ENCODE measurements around the gene ATE1. TPM values are rescaled to one million over a fixed set of nuclear protein-coding genes. Genes with fewer than 3 reads are reported as not detected.

The ATE1 gene
- total and polyA plus RNA-seq, 4 experiments from 2014 or later = 24.5 to 36.6 (median 25.6) TPM

GRCh38 chr10:121787169-121787568, 140.7 kb downstream of the ATE1 start:
- H3K9me3 ChIP-seq (ENCODE audit: control insufficient read depth in 1 of 2, low read length in 2 of 2) = no peaks in the 10 kb centered on the region
- no peaks in the 10 kb centered on the region for H3K9me3 Mint-ChIP-seq
- H3K27ac ChIP-seq (ENCODE audit: low read depth, low read length) = no peak overlapping the region
- no peak for DNase-seq
- H3K4me3 Mint-ChIP-seq = no peak overlapping the region
- H3K4me3 ChIP-seq (ENCODE audit: low read length in 2 of 2) = no peak overlapping the region
- CTCF ChIA-PET (ENCODE audit: partially characterized antibody) = no interaction called here
- POLR2A ChIA-PET (ENCODE audit: partially characterized antibody) = no interaction called here
- peaks cover 43 to 49% of the 10 kb centered on the region in 2 donors for H3K36me3 Mint-ChIP-seq
- H3K27me3 Mint-ChIP-seq = no peaks in the 10 kb centered on the region
- no peak overlapping the region for H3K27ac Mint-ChIP-seq
- H3K4me1 ChIP-seq (ENCODE audit: insufficient read depth, low read length) = no peaks in the 10 kb centered on the region
- no peaks in the 10 kb centered on the region for H3K27me3 ChIP-seq (ENCODE audit: insufficient read depth, low read length)
- intact Hi-C loops (cut with micrococcal nuclease) = no loop called here
- peaks cover 0 to 4% (median 2%) of the 10 kb centered on the region in 4 donors for H3K4me1 Mint-ChIP-seq
- peaks cover 7% of the 10 kb centered on the region for H3K36me3 ChIP-seq (ENCODE audit: insufficient read depth, low read length)

DNA sequence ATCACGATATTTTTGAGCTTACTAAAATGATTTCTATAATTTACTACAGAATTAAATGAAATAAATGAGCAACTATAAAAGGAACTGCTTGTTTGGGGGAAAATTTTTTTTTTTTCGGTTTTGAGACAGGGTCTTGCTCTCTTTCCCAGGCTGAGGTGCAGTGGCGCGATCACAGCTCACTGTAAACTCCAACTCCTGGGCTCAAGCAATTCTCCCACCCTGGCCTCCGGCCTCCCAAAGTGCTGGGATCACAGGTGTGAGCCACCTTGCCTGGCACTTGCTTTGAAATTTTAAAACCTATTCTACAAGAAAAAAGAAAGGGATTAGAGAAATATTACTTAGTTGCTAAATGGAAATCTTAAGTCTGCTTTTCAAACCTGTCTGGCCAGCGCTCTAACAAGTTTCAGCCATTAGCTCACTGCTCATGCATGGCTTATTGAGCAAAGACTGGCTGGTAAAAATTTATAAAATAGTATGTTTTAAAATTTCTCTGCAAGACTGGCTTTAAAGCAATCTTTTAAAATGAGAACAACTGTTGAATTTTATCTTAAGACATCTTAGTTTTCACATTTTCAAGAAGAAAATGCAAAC, 144.0 kb downstream of the ATE1 start:
- Histone ChIP-seq H3K36me3 (ENCODE audit: insufficient read depth, low read length) (peaks cover 5% of the 10 kb centered on the region), H3K27me3 (ENCODE audit: insufficient read depth, low read length) (no peaks in the 10 kb centered on the region), H3K4me1 (ENCODE audit: insufficient read depth, low read length) (no peaks in the 10 kb centered on the region), H3K9me3 (ENCODE audit: control insufficient read depth in 1 of 2, low read length in 2 of 2) (no peaks in the 10 kb centered on the region), H3K4me3 (ENCODE audit: low read length in 2 of 2) (no peak overlapping the region), H3K27ac (ENCODE audit: low read depth, low read length) (no peak overlapping the region)
- Mint-ChIP-seq H3K4me3 (no peak overlapping the region), H3K27me3 (no peaks in the 10 kb centered on the region), H3K27ac (no peak overlapping the region), H3K4me1 (peaks cover 0 to 4% (median under 1%) of the 10 kb centered on the region in 4 donors), H3K36me3 (peaks cover 27 to 36% of the 10 kb centered on the region in 2 donors), H3K9me3 (no peaks in the 10 kb centered on the region)
- DNase-seq = no peak
- POLR2A ChIA-PET (ENCODE audit: partially characterized antibody) = no interaction called here
- CTCF ChIA-PET (ENCODE audit: partially characterized antibody) = interaction anchor here (0.7 kb wide), 1 partner anchor 41 kb away, joined by 3 read pairs; no protein-coding TSS in a partner anchor
- intact Hi-C loops (cut with micrococcal nuclease) = no loop called here

DNA sequence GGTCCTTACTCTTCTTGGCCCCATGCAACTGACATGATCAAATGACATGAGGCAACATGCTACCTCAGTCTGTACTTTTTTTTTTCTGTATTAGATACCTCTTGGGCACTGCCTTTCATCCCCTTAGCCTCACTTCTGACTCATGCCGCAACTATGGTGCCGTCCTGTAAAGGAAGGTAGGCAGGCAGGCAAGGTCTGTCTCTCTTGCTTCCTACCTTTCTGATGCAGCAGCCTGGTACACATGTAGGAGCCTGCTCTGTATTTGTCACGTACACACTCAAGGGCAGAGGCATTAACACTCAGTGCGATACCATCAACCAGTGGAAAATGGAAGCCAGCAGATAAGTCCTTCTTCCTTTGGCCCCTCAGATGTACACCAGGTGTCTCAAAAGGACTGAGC, 146.7 kb downstream of the ATE1 start:
- Histone ChIP-seq H3K4me3 (ENCODE audit: low read length in 2 of 2) (no peak overlapping the region), H3K4me1 (ENCODE audit: insufficient read depth, low read length) (no peaks in the 10 kb centered on the region), H3K27me3 (ENCODE audit: insufficient read depth, low read length) (no peaks in the 10 kb centered on the region), H3K36me3 (ENCODE audit: insufficient read depth, low read length) (no peaks in the 10 kb centered on the region), H3K27ac (ENCODE audit: low read depth, low read length) (no peak overlapping the region), H3K9me3 (ENCODE audit: control insufficient read depth in 1 of 2, low read length in 2 of 2) (no peaks in the 10 kb centered on the region)
- Mint-ChIP-seq H3K27ac (no peak overlapping the region), H3K4me1 (peaks cover 0 to 1% (median 0%) of the 10 kb centered on the region in 4 donors), H3K4me3 (no peak overlapping the region), H3K36me3 (peaks cover 20% of the 10 kb centered on the region in 2 donors), H3K27me3 (no peaks in the 10 kb centered on the region), H3K9me3 (no peaks in the 10 kb centered on the region)
- no peak for DNase-seq
- intact Hi-C loops (cut with micrococcal nuclease) = no loop called here
- ChIA-PET CTCF (ENCODE audit: partially characterized antibody) (no interaction called here), POLR2A (ENCODE audit: partially characterized antibody) (no interaction called here)

GRCh38 chr10:121774813-121775212, 153.0 kb downstream of the ATE1 start:
- Mint-ChIP-seq H3K36me3 (peaks cover 17 to 18% of the 10 kb centered on the region in 2 donors), H3K9me3 (peaks cover 0 to 5% (median 0%) of the 10 kb centered on the region in 8 donors), H3K4me3 (no peak overlapping the region), H3K27ac (no peak overlapping the region), H3K27me3 (no peaks in the 10 kb centered on the region), H3K4me1 (no peaks in the 10 kb centered on the region)
- Histone ChIP-seq H3K27me3 (ENCODE audit: insufficient read depth, low read length) (no peaks in the 10 kb centered on the region), H3K4me3 (ENCODE audit: low read length in 2 of 2) (no peak overlapping the region), H3K36me3 (ENCODE audit: insufficient read depth, low read length) (no peaks in the 10 kb centered on the region), H3K4me1 (ENCODE audit: insufficient read depth, low read length) (no peaks in the 10 kb centered on the region), H3K27ac (ENCODE audit: low read depth, low read length) (no peak overlapping the region), H3K9me3 (ENCODE audit: control insufficient read depth in 1 of 2, low read length in 2 of 2) (no peaks in the 10 kb centered on the region)
- no peak for DNase-seq
- intact Hi-C loops (cut with micrococcal nuclease) = no loop called here
- ChIA-PET CTCF (ENCODE audit: partially characterized antibody) (no interaction called here), POLR2A (ENCODE audit: partially characterized antibody) (no interaction called here)

DNA sequence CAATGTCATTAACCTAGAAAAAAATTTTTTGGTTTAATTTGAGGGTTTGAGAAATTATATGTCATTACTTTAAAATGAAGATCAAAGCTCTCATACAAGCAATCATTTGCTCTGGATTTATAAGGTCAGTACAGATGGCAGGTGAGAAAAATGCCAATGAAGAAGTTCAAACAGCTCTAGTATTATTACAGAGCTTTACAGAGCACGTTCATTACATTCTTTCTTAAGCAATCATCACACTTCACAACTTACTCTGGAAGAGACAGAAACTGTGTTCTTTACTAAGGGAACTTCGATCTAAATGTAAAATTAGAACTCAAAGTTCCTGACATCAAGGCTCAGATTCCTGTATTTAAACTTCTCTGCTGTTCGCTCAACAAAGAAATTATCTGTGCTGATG, 153.4 kb downstream of the ATE1 start:
- Histone ChIP-seq H3K9me3 (ENCODE audit: control insufficient read depth in 1 of 2, low read length in 2 of 2) (no peaks in the 10 kb centered on the region), H3K36me3 (ENCODE audit: insufficient read depth, low read length) (no peaks in the 10 kb centered on the region), H3K4me3 (ENCODE audit: low read length in 2 of 2) (no peak overlapping the region), H3K27me3 (ENCODE audit: insufficient read depth, low read length) (no peaks in the 10 kb centered on the region), H3K4me1 (ENCODE audit: insufficient read depth, low read length) (no peaks in the 10 kb centered on the region), H3K27ac (ENCODE audit: low read depth, low read length) (no peak overlapping the region)
- Mint-ChIP-seq H3K4me3 (no peak overlapping the region), H3K27me3 (no peaks in the 10 kb centered on the region), H3K36me3 (peaks cover 20% of the 10 kb centered on the region in 2 donors), H3K9me3 (peaks cover 0 to 5% (median under 1%) of the 10 kb centered on the region in 8 donors), H3K4me1 (no peaks in the 10 kb centered on the region), H3K27ac (no peak overlapping the region)
- DNase-seq = no peak
- ChIA-PET CTCF (ENCODE audit: partially characterized antibody) (no interaction called here), POLR2A (ENCODE audit: partially characterized antibody) (no interaction called here)
- intact Hi-C loops (cut with micrococcal nuclease) = no loop called here

- no peak overlapping the region for H3K4me3 ChIP-seq (ENCODE audit: low read length in 2 of 2)
- intact Hi-C loops (cut with micrococcal nuclease) = no loop called here
- ChIA-PET CTCF (ENCODE audit: partially characterized antibody) (no interaction called here), POLR2A (ENCODE audit: partially characterized antibody) (no interaction called here)
- H3K27me3 ChIP-seq (ENCODE audit: insufficient read depth, low read length) = no peaks in the 10 kb centered on the region
- Mint-ChIP-seq H3K27ac (no peak overlapping the region), H3K9me3 (peaks cover 0 to 9% (median 3%) of the 10 kb centered on the region in 8 donors), H3K4me3 (peak overlapping the region in 1 of 8 donors; percentile 29), H3K36me3 (peaks cover 31 to 34% of the 10 kb centered on the region in 2 donors), H3K4me1 (no peaks in the 10 kb centered on the region), H3K27me3 (no peaks in the 10 kb centered on the region)
- no peaks in the 10 kb centered on the region for H3K36me3 ChIP-seq (ENCODE audit: insufficient read depth, low read length)
- H3K27ac ChIP-seq (ENCODE audit: low read depth, low read length) = no peak overlapping the region
- H3K9me3 ChIP-seq (ENCODE audit: control insufficient read depth in 1 of 2, low read length in 2 of 2) = no peaks in the 10 kb centered on the region
- DNase-seq = no peak
- no peaks in the 10 kb centered on the region for H3K4me1 ChIP-seq (ENCODE audit: insufficient read depth, low read length)
Observed at GRCh38 chr10:121772884-121773283, 154.9 kb downstream of the ATE1 start.

DNA sequence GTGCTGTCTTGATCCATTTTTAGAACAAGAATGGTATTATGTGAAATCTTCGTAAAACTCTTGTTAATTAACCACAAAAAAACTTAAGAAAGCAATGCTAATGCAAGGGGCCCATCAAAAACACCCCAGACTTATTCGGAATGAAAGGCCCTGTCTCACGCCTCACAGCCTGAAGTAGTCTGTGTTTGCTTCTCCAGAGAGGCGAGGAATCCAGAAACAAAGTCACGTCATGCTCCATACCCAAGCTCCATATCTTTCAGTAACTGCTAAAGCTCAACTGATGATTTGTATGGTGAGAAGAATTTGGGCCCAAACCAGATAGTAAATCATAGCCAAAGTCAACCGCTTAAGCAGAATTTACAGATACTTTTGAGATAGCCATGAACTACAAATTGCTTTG, 155.4 kb downstream of the ATE1 start:
- no peak for DNase-seq
- Mint-ChIP-seq H3K4me3 (no peak overlapping the region), H3K27me3 (no peaks in the 10 kb centered on the region), H3K9me3 (peaks cover 3 to 10% (median 7%) of the 10 kb centered on the region in 8 donors), H3K27ac (no peak overlapping the region), H3K36me3 (peaks cover 36 to 39% of the 10 kb centered on the region in 2 donors), H3K4me1 (no peaks in the 10 kb centered on the region)
- Histone ChIP-seq H3K4me1 (ENCODE audit: insufficient read depth, low read length) (no peaks in the 10 kb centered on the region), H3K4me3 (ENCODE audit: low read length in 2 of 2) (no peak overlapping the region), H3K27ac (ENCODE audit: low read depth, low read length) (no peak overlapping the region), H3K36me3 (ENCODE audit: insufficient read depth, low read length) (no peaks in the 10 kb centered on the region), H3K9me3 (ENCODE audit: control insufficient read depth in 1 of 2, low read length in 2 of 2) (no peaks in the 10 kb centered on the region), H3K27me3 (ENCODE audit: insufficient read depth, low read length) (no peaks in the 10 kb centered on the region)
- POLR2A ChIA-PET (ENCODE audit: partially characterized antibody) = no interaction called here
- intact Hi-C loops (cut with micrococcal nuclease) = no loop called here
- CTCF ChIA-PET (ENCODE audit: partially characterized antibody) = no interaction called here

- Histone ChIP-seq H3K27ac (ENCODE audit: low read depth, low read length) (no peak overlapping the region), H3K4me3 (ENCODE audit: low read length in 2 of 2) (no peak overlapping the region), H3K9me3 (ENCODE audit: control insufficient read depth in 1 of 2, low read length in 2 of 2) (no peaks in the 10 kb centered on the region), H3K27me3 (ENCODE audit: insufficient read depth, low read length) (no peaks in the 10 kb centered on the region), H3K36me3 (ENCODE audit: insufficient read depth, low read length) (no peaks in the 10 kb centered on the region), H3K4me1 (ENCODE audit: insufficient read depth, low read length) (no peaks in the 10 kb centered on the region)
- intact Hi-C loops (cut with micrococcal nuclease) = no loop called here
- ChIA-PET CTCF (ENCODE audit: partially characterized antibody) (no interaction called here), POLR2A (ENCODE audit: partially characterized antibody) (no interaction called here)
- H3K4me3 Mint-ChIP-seq = no peak overlapping the region
- peaks cover 37 to 43% of the 10 kb centered on the region in 2 donors for H3K36me3 Mint-ChIP-seq
- no peaks in the 10 kb centered on the region for H3K4me1 Mint-ChIP-seq
- H3K27ac Mint-ChIP-seq = no peak overlapping the region
- H3K9me3 Mint-ChIP-seq = peaks cover 4 to 12% (median 9%) of the 10 kb centered on the region in 8 donors
- no peak for DNase-seq
- H3K27me3 Mint-ChIP-seq = no peaks in the 10 kb centered on the region
Observed at GRCh38 chr10:121771966-121772365, 155.9 kb downstream of the ATE1 start.

All from CD4-positive, alpha-beta memory T cell (primary cell).